Fibroblast of lung (primary cell): Measurements from ENCODE around the gene ASIC1. TPM values are rescaled to one million over a fixed set of nuclear protein-coding genes. Genes with fewer than 3 reads are reported as not detected.

Experiments used
- DNase-seq, 2 donors: peaks; one replicate each; pipeline versions ENCODE4 v3.0.0 to v3.0.0-alpha.2; 2010; ENCODE audit warnings: low read depth in 2 of 2
- H2AFZ ChIP-seq: 2 replicates; pipeline ENCODE4 v1.5.1; 2012; ENCODE audit warnings: low read length, control low read depth, inconsistent platforms
- H3K27ac ChIP-seq: 2 replicates; pipeline ENCODE4 v1.5.1; 2011; ENCODE audit warnings: low read length, control low read depth; ENCODE audit not compliant: insufficient read depth
- H3K27me3 ChIP-seq: 2 replicates; pipeline ENCODE4 v1.5.1; 2011; ENCODE audit warnings: mild to moderate bottlenecking, low read length; ENCODE audit not compliant: control insufficient read depth, insufficient read depth
- H3K36me3 ChIP-seq: 2 replicates; pipeline ENCODE4 v1.5.1; 2011; ENCODE audit warnings: low read length; ENCODE audit not compliant: control insufficient read depth, insufficient read depth
- H3K4me1 ChIP-seq: 2 replicates; pipeline ENCODE4 v1.5.1; 2011; ENCODE audit warnings: low read length; ENCODE audit not compliant: control insufficient read depth, insufficient read depth; ENCODE audit errors: extremely low read depth
- H3K4me2 ChIP-seq: 2 replicates; pipeline ENCODE4 v1.5.1; 2011; ENCODE audit warnings: low read length, control low read depth; ENCODE audit not compliant: insufficient read depth; ENCODE audit errors: extremely low read depth
- H3K4me3 ChIP-seq, 4 experiments: fragments of 200-600 bp in 1 of 4; sonication (generic) in 1 of 4; replicated peaks in 1 of 4; 2 replicates each; pipeline ENCODE4 v1.5.1; 2011 to 2016; ENCODE audit warnings: low read length in 4 of 4, low read depth in 3 of 4, mild to moderate bottlenecking in 3 of 4, control low read depth in 2 of 4, inconsistent platforms in 1 of 4, mixed read lengths in 1 of 4; ENCODE audit not compliant: insufficient read depth in 1 of 4; ENCODE audit errors: control extremely low read depth in 1 of 4
- H3K79me2 ChIP-seq: 2 replicates; pipeline ENCODE4 v1.5.1; 2012; ENCODE audit warnings: mild to moderate bottlenecking, low read length, inconsistent platforms; ENCODE audit not compliant: control insufficient read depth, insufficient read depth
- H3K9ac ChIP-seq: 2 replicates; pipeline ENCODE4 v1.5.1; 2011; ENCODE audit warnings: mild to moderate bottlenecking, low read length, control low read depth; ENCODE audit not compliant: insufficient read depth
- H3K9me3 ChIP-seq: 2 replicates; pipeline ENCODE4 v1.5.1; 2012; ENCODE audit warnings: low read depth, low read length; ENCODE audit not compliant: control insufficient read depth, insufficient read depth
- H4K20me1 ChIP-seq: 2 replicates; pipeline ENCODE4 v1.5.1; 2011; ENCODE audit warnings: low read length; ENCODE audit not compliant: control insufficient read depth, insufficient read depth; ENCODE audit errors: extremely low read depth
- EZH2 ChIP-seq: IDR thresholded peaks from 2 replicates; pipeline ENCODE4 v1.5.1; 2012; ENCODE audit warnings: low read length, control low read depth, mild to moderate bottlenecking; ENCODE audit errors: missing control alignments
- polyA plus RNA-seq, 2 donors: library from polyadenylated mRNA; depleted of rRNA in 1 of 2; stranded (reverse) in 1 of 2; unstranded in 1 of 2; fragments of >200 nt; gene quantifications; 2 replicates each; pipeline ENCODE4 v1.2.1, GENCODE V29; 2011 to 2012; ENCODE audit warnings: missing spikeins in 1 of 2
- total RNA-seq: library from RNA; depleted of rRNA; stranded (reverse); fragments of >200 nt; gene quantifications from 2 replicates; pipeline ENCODE4 v1.2.1, GENCODE V29; 2014
- TF ChIP-seq, protein P1 (sequence below), 2 donors: IDR thresholded peaks in 1 of 2; conservative IDR thresholded peaks in 1 of 2; 1 replicate in 1 of 2; 2 replicates in 1 of 2; pipeline ENCODE4 v1.5.1; 2011 to 2012; ENCODE audit warnings: low read length in 2 of 2, control low read depth in 1 of 2, inconsistent platforms in 1 of 2, low read depth in 1 of 2, mild to moderate bottlenecking in 1 of 2

Gene ASIC1
- total and polyA plus RNA-seq, 2 donors (not counting 1 experiment from before 2014, with no cell fraction given), result 1.7 to 3.9 TPM

GRCh38 chr12:50110762-50111351 is 53.5 kb downstream of the ASIC1 start:
- Histone ChIP-seq H3K79me2 (peaks cover 20% of the 10 kb centered on the region), H4K20me1 (no peaks in the 10 kb centered on the region), H3K4me1 (peaks cover 14% of the 10 kb centered on the region), H3K4me2 (peak overlapping the region; percentile 58), H3K36me3 (no peaks in the 10 kb centered on the region), H3K9ac (no peak overlapping the region), H3K9me3 (no peaks in the 10 kb centered on the region), H2AFZ (peak overlapping the region; percentile 81), H3K27me3 (peaks cover 2% of the 10 kb centered on the region), H3K4me3 (no peak overlapping the region), H3K27ac (peak overlapping the region; percentile 99)
- peak in 1 of 2 donors; percentile 12 for DNase-seq
- no peak for TF ChIP-seq EZH2
- TF ChIP-seq, protein P1, sequence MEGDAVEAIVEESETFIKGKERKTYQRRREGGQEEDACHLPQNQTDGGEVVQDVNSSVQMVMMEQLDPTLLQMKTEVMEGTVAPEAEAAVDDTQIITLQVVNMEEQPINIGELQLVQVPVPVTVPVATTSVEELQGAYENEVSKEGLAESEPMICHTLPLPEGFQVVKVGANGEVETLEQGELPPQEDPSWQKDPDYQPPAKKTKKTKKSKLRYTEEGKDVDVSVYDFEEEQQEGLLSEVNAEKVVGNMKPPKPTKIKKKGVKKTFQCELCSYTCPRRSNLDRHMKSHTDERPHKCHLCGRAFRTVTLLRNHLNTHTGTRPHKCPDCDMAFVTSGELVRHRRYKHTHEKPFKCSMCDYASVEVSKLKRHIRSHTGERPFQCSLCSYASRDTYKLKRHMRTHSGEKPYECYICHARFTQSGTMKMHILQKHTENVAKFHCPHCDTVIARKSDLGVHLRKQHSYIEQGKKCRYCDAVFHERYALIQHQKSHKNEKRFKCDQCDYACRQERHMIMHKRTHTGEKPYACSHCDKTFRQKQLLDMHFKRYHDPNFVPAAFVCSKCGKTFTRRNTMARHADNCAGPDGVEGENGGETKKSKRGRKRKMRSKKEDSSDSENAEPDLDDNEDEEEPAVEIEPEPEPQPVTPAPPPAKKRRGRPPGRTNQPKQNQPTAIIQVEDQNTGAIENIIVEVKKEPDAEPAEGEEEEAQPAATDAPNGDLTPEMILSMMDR (conservative IDR thresholded peaks at IDR 0.05 in 1 of 2, IDR thresholded peaks at IDR 0.05 in 1 of 2; ENCODE audit: low read depth in 1 of 2, low read length in 2 of 2), result no peak

- Histone ChIP-seq H3K4me3 (peak overlapping the region in 3 of 4 experiments; percentile 18 to 37 (median 29)), H3K27ac (peak overlapping the region; percentile 99), H3K79me2 (peaks cover 20% of the 10 kb centered on the region), H2AFZ (peak overlapping the region; percentile 81), H3K9ac (no peak overlapping the region), H4K20me1 (no peaks in the 10 kb centered on the region), H3K27me3 (peaks cover 2% of the 10 kb centered on the region), H3K9me3 (no peaks in the 10 kb centered on the region), H3K36me3 (no peaks in the 10 kb centered on the region), H3K4me1 (peaks cover 14% of the 10 kb centered on the region), H3K4me2 (peak overlapping the region; percentile 58)
- no peak for DNase-seq
- TF ChIP-seq EZH2, result no peak
- TF ChIP-seq, protein P1 (conservative IDR thresholded peaks at IDR 0.05 in 1 of 2, IDR thresholded peaks at IDR 0.05 in 1 of 2; ENCODE audit: low read depth in 1 of 2, low read length in 2 of 2), result no peak
Measured at GRCh38 chr12:50111395-50111692, 53.9 kb downstream of the ASIC1 start.

GRCh38 chr12:50111693-50112455 is 54.5 kb downstream of the ASIC1 start, which contains the start of gene COX14:
Gene COX14, plus strand, starts transcription at chr12:50112236. Its CDS starts 7,808 bp downstream, at chr12:50120044.
- H3K4me3 ChIP-seq, result peak within 1 kb of the TSS; percentile 84 to 98 (median 94)
- peak; percentile 99 to 100 for DNase-seq
- no peaks in the 10 kb centered on the region for H4K20me1 ChIP-seq
- peak within 1 kb of the TSS; percentile 97 for H3K9ac ChIP-seq
- H3K4me2 ChIP-seq, result peak within 1 kb of the TSS; percentile 86
- H3K27me3 ChIP-seq, result peaks cover under 1% of the 10 kb centered on the region
- H3K79me2 ChIP-seq, result peaks cover 20% of the 10 kb centered on the region
- H3K4me1 ChIP-seq, result peaks cover 14% of the 10 kb centered on the region
- no peak for TF ChIP-seq EZH2
- TF ChIP-seq, protein P1 (conservative IDR thresholded peaks at IDR 0.05 in 1 of 2, IDR thresholded peaks at IDR 0.05 in 1 of 2; ENCODE audit: low read depth in 1 of 2, low read length in 2 of 2), result peak; percentile 84
- peak within 1 kb of the TSS; percentile 86 for H2AFZ ChIP-seq
- no peaks in the 10 kb centered on the region for H3K36me3 ChIP-seq
- H3K9me3 ChIP-seq, result no peaks in the 10 kb centered on the region
- H3K27ac ChIP-seq, result peak within 1 kb of the TSS; percentile 99
